GM21786 (cell line): ENCODE results near the gene LYSMD1.
A peak's percentile ranks its signal among the peaks of the same experiment; 100 is the strongest.

Source experiments
- ATAC-seq: cut with Tn5 transposase; IDR thresholded peaks from one replicate; pipeline ENCODE4 v1.9.1; 2021; ENCODE audit not compliant: unreplicated experiment

The LYSMD1 gene

DNA sequence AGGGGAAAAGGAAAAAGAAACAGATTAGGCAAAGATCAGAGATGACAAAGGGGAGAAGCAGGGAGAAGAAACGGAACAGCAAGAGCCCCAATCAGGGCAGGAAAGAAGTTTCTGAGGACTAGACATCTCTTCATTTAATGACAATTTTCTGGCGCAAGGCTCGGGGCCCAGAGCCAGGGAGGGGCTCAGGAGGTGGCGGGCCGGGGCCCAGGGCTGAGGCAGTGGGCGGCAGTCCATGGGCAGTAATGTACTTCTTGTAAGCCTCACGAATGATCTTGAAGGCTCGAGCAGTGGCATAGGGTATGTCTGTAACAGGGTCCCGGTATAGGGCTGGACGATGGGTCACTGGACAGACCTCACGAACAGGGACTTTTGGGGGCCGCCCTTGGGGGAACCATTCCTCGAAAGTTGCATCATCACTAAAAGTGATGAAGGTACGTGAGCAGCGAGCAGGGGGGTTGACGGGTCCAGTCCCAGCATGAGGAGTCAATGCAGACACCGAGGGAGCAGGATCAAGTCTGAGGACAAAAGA lies 10.9 kb upstream of the LYSMD1 start:
- no peak for ATAC-seq

GRCh38 chr1:151175863-151176262 lies 10.2 kb upstream of the LYSMD1 start, which contains the start of gene TMOD4:
Gene TMOD4, minus strand, starts transcription at chr1:151175981. Its CDS starts 1,106 bp downstream, at chr1:151174875.
- ATAC-seq = no peak

DNA sequence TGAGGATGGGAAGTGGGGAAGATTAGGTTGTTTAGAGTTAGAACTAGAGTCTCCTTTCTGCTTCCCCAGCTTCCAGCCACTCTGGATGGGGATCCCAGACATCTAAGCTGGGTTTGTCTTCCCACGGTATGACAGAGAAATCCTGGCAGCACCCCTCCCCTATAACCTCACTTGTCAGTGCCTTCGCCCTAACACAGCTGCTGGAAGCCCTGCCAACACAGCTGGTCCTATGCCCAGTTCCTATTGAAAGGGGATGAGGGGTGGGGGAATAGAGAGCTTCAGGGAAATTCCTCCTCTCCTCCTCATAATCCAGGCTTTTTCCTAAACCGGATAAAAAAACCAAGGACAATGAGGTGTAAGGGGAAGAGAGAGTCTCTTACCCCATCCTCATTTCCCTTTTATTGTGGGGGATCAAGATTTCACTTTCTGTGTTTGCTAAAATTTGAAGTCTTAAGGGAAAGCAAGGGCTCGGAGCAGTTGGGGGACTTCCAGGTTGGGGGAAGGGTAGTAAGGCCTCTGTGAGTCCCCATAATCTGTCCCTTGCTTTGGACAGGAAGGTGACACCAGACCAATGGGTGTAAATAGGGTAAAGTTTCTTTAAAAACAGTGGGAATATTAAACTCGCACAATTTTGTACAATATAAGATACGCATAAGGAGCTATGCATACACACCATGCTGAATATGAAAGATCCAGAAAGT lies 9.5 kb upstream of the LYSMD1 start:
- ATAC-seq = no peak

GRCh38 chr1:151171190-151171589 lies 5.5 kb upstream of the LYSMD1 start:
- ATAC-seq = no peak

- ATAC-seq = no peak
Observed at GRCh38 chr1:151167116-151167515, 1.4 kb upstream of the LYSMD1 start.

GRCh38 chr1:151166505-151166956 lies 829 bp upstream of the LYSMD1 start:
- ATAC-seq = no peak

- ATAC-seq = no peak
Observed at GRCh38 chr1:151165281-151165737, 393 bp downstream of the LYSMD1 start.

DNA sequence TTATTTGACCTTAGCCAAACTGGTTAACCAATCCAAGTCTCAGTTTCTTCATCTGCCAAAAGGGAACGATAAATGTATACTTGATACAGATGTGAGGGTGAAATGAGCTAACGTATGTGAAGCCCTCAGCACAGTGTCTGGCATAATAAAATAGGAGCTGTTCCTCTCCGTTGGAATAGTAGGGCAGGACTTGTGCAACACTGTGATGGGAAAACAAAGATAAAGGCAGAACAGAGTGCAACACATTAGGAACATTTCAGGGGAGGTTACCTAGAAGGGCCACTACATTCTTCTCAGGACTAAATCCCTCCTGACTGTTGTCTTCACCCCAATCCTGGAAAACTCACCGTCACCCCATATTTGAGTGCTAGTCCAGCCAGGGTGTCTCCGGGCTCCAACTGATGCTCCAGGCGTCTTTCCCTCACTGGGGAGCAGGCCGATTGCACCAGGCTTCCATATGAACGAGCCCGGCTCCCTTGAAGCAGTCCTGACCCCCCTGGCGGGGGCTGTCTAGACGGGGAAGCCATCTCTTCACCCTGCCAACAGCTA lies 896 bp downstream of the LYSMD1 start:
- ATAC-seq = no peak

DNA sequence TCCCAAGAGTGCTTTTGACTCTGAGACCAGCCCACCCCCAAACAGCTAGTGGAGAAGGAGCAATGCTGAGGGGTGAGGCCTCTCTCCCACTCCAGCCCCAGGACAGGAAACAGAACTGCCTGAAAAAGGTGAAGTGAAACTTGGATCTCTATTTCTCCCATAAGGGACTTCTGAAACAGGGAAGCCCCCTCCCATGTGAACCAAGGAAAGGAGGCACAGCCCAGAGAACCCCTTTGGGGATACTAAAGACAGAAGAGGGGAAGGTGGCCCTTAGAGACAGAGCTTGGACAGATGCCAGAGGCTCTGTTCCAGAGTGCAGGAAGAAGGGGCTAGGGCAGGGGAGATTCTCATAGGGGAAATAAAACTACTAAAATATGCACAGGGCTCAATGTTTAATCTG lies 6.3 kb downstream of the LYSMD1 start:
- ATAC-seq = no peak

- no peak for ATAC-seq
Observed at GRCh38 chr1:151158751-151159251, 6.9 kb downstream of the LYSMD1 start.

- no peak for ATAC-seq
Observed at GRCh38 chr1:151158326-151158725, 7.4 kb downstream of the LYSMD1 start.

DNA sequence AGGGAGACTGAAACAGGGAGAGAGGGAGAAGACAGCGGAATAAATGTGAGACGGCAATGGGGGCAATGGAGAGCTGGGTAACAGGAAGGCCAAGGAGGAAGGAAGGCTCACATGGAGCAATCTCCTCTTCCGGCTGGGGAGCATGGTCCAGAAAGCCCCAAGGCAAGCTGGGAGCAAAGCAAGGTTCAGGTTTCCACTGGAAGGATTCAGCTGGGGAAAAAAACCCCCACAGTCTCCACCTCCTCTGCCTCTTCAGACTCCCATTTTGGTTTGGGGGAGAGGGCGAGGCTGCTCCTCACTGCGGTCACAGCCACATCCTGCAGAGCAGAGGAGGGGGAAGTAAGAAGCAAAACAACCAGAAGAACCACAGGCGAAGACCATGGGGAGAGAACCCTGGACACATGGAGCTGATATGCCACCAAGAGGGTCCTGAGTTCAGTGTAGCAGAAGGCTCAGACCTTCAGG lies 8.6 kb downstream of the LYSMD1 start:
- peak; percentile 44 for ATAC-seq

GRCh38 chr1:151156515-151156819 lies 9.2 kb downstream of the LYSMD1 start, which contains the start of gene TNFAIP8L2:
Gene TNFAIP8L2, plus strand, starts transcription at chr1:151156649. Its CDS starts 2,049 bp downstream, at chr1:151158698.
- peak; percentile 70 for ATAC-seq

DNA sequence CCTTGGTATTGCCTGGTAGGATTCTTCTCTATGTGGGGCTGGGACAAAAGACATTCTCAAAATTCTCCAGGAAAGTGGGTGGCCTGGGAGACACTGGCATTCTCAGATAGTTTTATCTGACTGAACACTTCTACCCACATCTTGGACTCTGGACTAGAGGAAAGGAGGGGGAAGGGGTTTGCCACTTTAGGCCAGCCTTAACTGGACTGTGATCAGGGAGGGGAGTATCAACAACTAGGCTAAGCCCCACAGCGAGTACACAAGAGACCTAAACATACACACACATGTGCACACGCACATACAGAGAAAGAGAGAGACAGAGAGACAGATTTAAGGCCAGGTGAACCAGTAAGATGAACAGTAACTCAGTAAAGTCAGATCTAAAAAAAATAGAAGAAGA lies 18.0 kb downstream of the LYSMD1 start:
- no peak for ATAC-seq

- no peak for ATAC-seq
Observed at GRCh38 chr1:151147132-151147503, 18.6 kb downstream of the LYSMD1 start.

DNA sequence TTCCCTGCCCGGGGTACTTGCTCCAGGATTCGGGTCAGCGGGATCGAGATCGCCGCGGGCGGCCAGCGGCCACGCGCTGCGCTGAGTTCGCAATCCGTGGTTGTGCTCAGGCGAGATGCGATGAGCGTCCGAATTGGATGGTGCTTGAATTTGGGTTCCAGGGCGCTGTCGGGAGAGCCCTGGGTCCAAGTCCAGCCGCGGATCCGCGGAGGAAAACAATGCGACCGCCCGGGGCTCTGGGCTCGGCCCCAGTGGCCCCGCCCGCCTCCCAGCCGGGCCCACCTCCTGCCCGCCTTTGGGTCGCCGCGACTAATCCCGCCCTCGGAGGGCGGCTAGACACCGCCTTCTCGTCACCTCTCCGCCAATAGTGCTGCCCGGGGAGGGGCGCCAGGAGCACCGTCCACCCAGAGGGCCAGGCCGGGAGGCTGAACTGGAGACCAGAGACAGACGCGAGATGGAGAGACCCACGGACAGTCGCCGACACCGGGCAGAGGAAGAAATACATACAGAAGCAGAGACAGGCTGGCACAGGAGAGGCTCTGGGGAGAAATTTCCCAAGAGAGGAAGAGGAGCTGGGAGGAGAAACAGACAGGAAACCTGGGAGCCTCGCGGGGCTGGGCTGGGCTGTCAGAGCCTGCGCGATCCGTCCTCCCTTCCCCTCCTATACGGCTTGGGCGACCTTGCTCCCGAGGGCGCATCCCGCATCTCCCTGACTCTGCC lies 19.1 kb downstream of the LYSMD1 start, which contains the start of gene SEMA6C:
Gene SEMA6C (minus strand): TSS at position 220 of the 720 bp plus-strand sequence. CDS start 4,010 bp downstream, outside the sequence.
- ATAC-seq = peak; percentile 98

GRCh38 chr1:151146072-151146411 lies 19.7 kb downstream of the LYSMD1 start:
- no peak for ATAC-seq

DNA sequence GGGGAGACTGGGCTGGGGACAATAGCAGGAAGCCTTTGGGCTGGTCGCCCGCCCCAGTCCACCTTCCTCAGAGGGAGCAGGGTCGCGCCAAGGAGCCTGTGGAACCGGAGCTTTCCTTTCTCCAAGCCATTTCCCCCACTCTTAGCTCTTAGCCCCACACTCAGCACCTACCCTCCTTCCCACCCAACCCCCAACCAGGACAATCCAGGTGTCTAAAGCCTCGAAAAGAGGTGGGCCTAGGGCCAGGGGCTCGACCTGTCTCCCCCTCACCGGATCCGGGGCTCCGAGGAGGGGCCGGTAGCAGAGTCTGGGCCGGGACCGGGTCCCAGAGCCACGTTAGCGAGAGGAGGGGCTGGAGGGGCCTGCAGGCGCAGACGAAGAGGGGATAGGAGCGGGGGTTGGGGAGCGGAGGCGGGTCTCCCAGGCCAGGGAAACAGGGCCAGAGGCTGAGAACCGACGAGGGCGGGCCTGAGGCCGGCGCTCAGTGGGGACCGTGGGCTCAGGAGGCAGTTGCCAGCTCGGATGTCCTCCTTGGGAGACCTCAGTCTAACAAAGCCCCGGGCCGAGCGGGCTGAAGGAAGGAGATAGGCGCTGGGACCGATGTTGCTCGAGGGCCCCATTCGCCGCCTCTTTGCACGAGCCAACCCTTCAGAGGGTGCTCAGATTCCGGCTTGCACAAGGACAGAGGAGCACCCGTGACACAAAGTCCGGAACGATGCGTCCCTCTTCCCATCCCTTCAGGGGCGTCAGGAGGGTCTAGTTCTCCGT lies 20.2 kb downstream of the LYSMD1 start:
- ATAC-seq = no peak

DNA sequence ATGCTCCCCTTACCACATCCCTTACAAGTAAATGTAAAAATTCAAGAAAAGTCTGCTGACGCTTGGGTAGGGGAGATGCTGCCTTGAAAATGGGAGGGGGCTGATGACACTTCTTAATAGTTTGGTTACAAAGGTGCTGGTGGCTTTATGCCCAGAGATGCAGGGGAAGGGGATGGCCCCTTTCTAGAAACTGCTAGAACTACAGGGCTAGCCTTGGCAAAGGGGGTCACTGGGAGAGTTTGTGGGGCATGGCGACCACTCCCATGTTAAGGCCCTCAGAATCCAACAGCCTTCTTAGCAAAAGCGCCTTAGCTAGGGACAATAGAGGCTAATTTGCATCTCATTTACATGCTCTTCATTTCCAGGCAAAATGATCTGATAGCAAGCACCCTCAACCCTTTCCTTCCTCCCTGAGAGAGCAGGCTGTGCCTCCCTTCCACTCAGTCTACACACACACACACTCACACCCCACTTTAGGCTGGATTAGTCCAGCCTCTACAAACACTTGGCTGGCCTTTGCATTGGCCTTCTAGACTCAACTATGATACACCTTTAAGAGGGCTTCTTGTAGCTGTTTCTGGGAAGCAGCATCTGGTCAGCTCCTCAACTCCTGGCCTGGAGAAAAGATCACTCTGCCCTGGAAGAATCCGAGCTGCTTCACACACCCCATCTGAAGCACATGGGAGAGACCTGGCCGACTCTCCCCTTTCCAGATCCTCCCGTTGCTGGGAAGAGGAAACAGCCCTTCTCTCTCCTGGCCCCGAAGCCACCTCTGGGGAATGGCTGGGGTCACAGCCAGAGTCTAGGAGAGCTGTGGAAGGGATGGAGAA lies 21.0 kb downstream of the LYSMD1 start:
- no peak for ATAC-seq

- ATAC-seq = no peak
Observed at GRCh38 chr1:151143986-151144385, 21.7 kb downstream of the LYSMD1 start.
